CD14-positive monocyte (primary cell): ENCODE measurements around the gene AIPL1. TPM values are rescaled to one million over a fixed set of nuclear protein-coding genes. Genes with fewer than 3 reads are reported as not detected.

Source experiments
- DNase-seq, 3 donors: peaks; one replicate each; pipeline ENCODE4 v3.0.0-alpha.2; 2011 to 2022
- H2AFZ ChIP-seq: 2 replicates; pipeline ENCODE4 v1.6.0; 2012; ENCODE audit warnings: mild to moderate bottlenecking, low read depth, low read length, inconsistent platforms; ENCODE audit not compliant: insufficient read depth, poor library complexity, severe bottlenecking
- H3K27ac ChIP-seq, 2 donors: 1 replicate in 1 of 2; 2 replicates in 1 of 2; pipeline ENCODE4 v1.5.1; 2012 to 2013; ENCODE audit warnings: low read length in 2 of 2, control low read depth in 1 of 2, inconsistent platforms in 1 of 2, low read depth in 1 of 2, mild to moderate bottlenecking in 1 of 2
- H3K27me3 ChIP-seq, 2 donors: one replicate each; pipeline versions ENCODE4 v1.6.0 to v1.6.1; 2011 to 2013; ENCODE audit warnings: low read length in 2 of 2; ENCODE audit not compliant: control insufficient read depth in 2 of 2, insufficient read depth in 2 of 2
- H3K36me3 ChIP-seq, 2 donors: replicated peaks in 1 of 2; 1 replicate in 1 of 2; 2 replicates in 1 of 2; pipeline versions ENCODE4 v1.5.1 to v1.6.1; 2012 to 2013; ENCODE audit warnings: low read length in 2 of 2, control low read depth in 1 of 2, inconsistent platforms in 1 of 2, mild to moderate bottlenecking in 1 of 2; ENCODE audit not compliant: insufficient read depth in 2 of 2, control insufficient read depth in 1 of 2
- H3K4me1 ChIP-seq, 2 donors: 1 replicate in 1 of 2; 2 replicates in 1 of 2; pipeline versions ENCODE4 v1.5.1 to v1.6.1; 2012 to 2013; ENCODE audit warnings: low read length in 2 of 2, control low read depth in 1 of 2, inconsistent platforms in 1 of 2, mild to moderate bottlenecking in 1 of 2, moderate library complexity in 1 of 2; ENCODE audit not compliant: insufficient read depth in 2 of 2, control insufficient read depth in 1 of 2
- H3K4me2 ChIP-seq: replicated peaks from 2 replicates; pipeline ENCODE3; 2012; ENCODE audit warnings: low read length, moderate library complexity, mild to moderate bottlenecking; ENCODE audit not compliant: poor library complexity, severe bottlenecking; ENCODE audit errors: extremely low read depth
- H3K4me3 ChIP-seq, 3 experiments: fragments of 200-600 bp in 1 of 3; sonication (generic) in 1 of 3; replicated peaks in 1 of 3; 1 replicate in 2 of 3; 2 replicates in 1 of 3; pipeline ENCODE4 v1.5.1; 2011 to 2013; ENCODE audit warnings: low read length in 3 of 3, mild to moderate bottlenecking in 3 of 3, control low read depth in 2 of 3, low read depth in 2 of 3, inconsistent platforms in 1 of 3, moderate library complexity in 1 of 3
- H3K79me2 ChIP-seq: 2 replicates; pipeline ENCODE4 v1.6.0; 2012; ENCODE audit warnings: mild to moderate bottlenecking, control low read depth, inconsistent platforms, low read length, moderate library complexity; ENCODE audit not compliant: insufficient read depth
- H3K9ac ChIP-seq: 2 replicates; pipeline ENCODE4 v1.6.0; 2017; ENCODE audit warnings: low read length, mild to moderate bottlenecking; ENCODE audit not compliant: insufficient read depth, poor library complexity, severe bottlenecking
- H3K9me3 ChIP-seq, 2 donors: replicated peaks in 1 of 2; 1 replicate in 1 of 2; 2 replicates in 1 of 2; pipeline versions ENCODE4 v1.5.1 to v1.6.1; 2012 to 2013; ENCODE audit warnings: low read length in 2 of 2, control low read depth in 1 of 2; ENCODE audit not compliant: control insufficient read depth in 1 of 2, insufficient read depth in 1 of 2
- H4K20me1 ChIP-seq: 2 replicates; pipeline ENCODE4 v1.6.0; 2012; ENCODE audit warnings: mild to moderate bottlenecking, low read length, control low read depth, moderate library complexity; ENCODE audit not compliant: insufficient read depth
- H3K27ac Mint-ChIP-seq, 7 donors: one replicate each; pipeline ENCODE4 v1.8.0; 2020; ENCODE audit warnings: mild to moderate bottlenecking in 7 of 7, mixed read lengths in 7 of 7, moderate library complexity in 6 of 7, inconsistent platforms in 2 of 7
- H3K27me3 Mint-ChIP-seq, 3 donors: one replicate each; pipeline ENCODE4 v1.8.0; 2021 to 2022; ENCODE audit warnings: low read depth in 3 of 3, mild to moderate bottlenecking in 3 of 3, mixed read lengths in 3 of 3, moderate library complexity in 3 of 3, inconsistent platforms in 1 of 3
- H3K36me3 Mint-ChIP-seq, 2 donors: one replicate each; pipeline ENCODE4 v1.8.0; 2020; ENCODE audit warnings: mixed read lengths in 2 of 2, inconsistent platforms in 1 of 2, mild to moderate bottlenecking in 1 of 2
- H3K4me1 Mint-ChIP-seq: one replicate; pipeline ENCODE4 v1.8.0; 2020; ENCODE audit warnings: mild to moderate bottlenecking, mixed read lengths
- H3K4me3 Mint-ChIP-seq, 2 donors: one replicate each; pipeline ENCODE4 v1.8.0; 2020; ENCODE audit warnings: mild to moderate bottlenecking in 2 of 2, mixed read lengths in 2 of 2, moderate library complexity in 1 of 2
- H3K9me3 Mint-ChIP-seq, 7 donors: one replicate each; pipeline ENCODE4 v1.8.0; 2020 to 2022; ENCODE audit warnings: mixed read lengths in 7 of 7, mild to moderate bottlenecking in 6 of 7, moderate library complexity in 6 of 7, inconsistent platforms in 2 of 7
- WGBS: methylation state at CpG from one replicate; pipeline ENCODE4 v1.1.5; 2013; ENCODE audit warnings: missing lambda C conversion rate; ENCODE audit not compliant: insufficient coverage; 5-methylcytosine and 5-hydroxymethylcytosine counted together
- intact Hi-C, 2 donors: fragments of 100-400 bp; cut with micrococcal nuclease; formaldehyde crosslinking; loops; one replicate each; pipeline versions ENCODE4 v1.15.0 to v1.15.1; 2023
- polyA plus RNA-seq, 3 donors: library from polyadenylated mRNA; depleted of rRNA in 1 of 3; unstranded in 2 of 3; stranded (reverse) in 1 of 3; fragments of 300-500 nt in 2 of 3; fragments of >200 nt in 1 of 3; fragmentation: Illumina TruSeq in 2 of 3; gene quantifications; 1 replicate in 2 of 3; 2 replicates in 1 of 3; pipeline ENCODE4 v1.2.3, GENCODE V29; 2012 to 2021
- TF ChIP-seq, protein P1 (sequence below): fragments of 200-600 bp; IDR thresholded peaks from one replicate; pipeline ENCODE4 v1.8.0; 2022; ENCODE audit warnings: antibody characterized with exemption, mild to moderate bottlenecking

Gene AIPL1
- polyA plus RNA-seq, 3 donors: not detected

GRCh38 chr17:6450926-6451832 is 16.3 kb upstream of the AIPL1 start:
- Histone ChIP-seq H3K27me3 (peaks cover 7 to 15% of the 10 kb centered on the region in 2 donors), H3K4me1 (peaks cover 5 to 6% of the 10 kb centered on the region in 2 donors), H3K79me2 (no peaks in the 10 kb centered on the region), H4K20me1 (no peaks in the 10 kb centered on the region), H3K9ac (no peak overlapping the region), H2AFZ (no peak overlapping the region), H3K27ac (no peak overlapping the region), H3K4me3 (no peak overlapping the region), H3K36me3 (peaks cover 14 to 37% of the 10 kb centered on the region in 2 donors), H3K4me2 (no peak overlapping the region), H3K9me3 (no peaks in the 10 kb centered on the region)
- 23% methylated on average over 4 of the region's 12 CpGs for WGBS
- no peaks in the 10 kb centered on the region for H3K4me1 Mint-ChIP-seq
- H3K9me3 Mint-ChIP-seq: peaks cover 0 to 2% (median 0%) of the 10 kb centered on the region in 7 donors
- no peak overlapping the region for H3K4me3 Mint-ChIP-seq
- H3K27me3 Mint-ChIP-seq: peaks cover 16 to 24% (median 24%) of the 10 kb centered on the region in 3 donors
- TF ChIP-seq, protein P1, sequence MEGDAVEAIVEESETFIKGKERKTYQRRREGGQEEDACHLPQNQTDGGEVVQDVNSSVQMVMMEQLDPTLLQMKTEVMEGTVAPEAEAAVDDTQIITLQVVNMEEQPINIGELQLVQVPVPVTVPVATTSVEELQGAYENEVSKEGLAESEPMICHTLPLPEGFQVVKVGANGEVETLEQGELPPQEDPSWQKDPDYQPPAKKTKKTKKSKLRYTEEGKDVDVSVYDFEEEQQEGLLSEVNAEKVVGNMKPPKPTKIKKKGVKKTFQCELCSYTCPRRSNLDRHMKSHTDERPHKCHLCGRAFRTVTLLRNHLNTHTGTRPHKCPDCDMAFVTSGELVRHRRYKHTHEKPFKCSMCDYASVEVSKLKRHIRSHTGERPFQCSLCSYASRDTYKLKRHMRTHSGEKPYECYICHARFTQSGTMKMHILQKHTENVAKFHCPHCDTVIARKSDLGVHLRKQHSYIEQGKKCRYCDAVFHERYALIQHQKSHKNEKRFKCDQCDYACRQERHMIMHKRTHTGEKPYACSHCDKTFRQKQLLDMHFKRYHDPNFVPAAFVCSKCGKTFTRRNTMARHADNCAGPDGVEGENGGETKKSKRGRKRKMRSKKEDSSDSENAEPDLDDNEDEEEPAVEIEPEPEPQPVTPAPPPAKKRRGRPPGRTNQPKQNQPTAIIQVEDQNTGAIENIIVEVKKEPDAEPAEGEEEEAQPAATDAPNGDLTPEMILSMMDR: no peak
- no peak for DNase-seq
- intact Hi-C loops: no loop called here
- peak overlapping the region in 1 of 7 donors; percentile 38 for H3K27ac Mint-ChIP-seq
- H3K36me3 Mint-ChIP-seq: peaks cover 40 to 62% of the 10 kb centered on the region in 2 donors

DNA sequence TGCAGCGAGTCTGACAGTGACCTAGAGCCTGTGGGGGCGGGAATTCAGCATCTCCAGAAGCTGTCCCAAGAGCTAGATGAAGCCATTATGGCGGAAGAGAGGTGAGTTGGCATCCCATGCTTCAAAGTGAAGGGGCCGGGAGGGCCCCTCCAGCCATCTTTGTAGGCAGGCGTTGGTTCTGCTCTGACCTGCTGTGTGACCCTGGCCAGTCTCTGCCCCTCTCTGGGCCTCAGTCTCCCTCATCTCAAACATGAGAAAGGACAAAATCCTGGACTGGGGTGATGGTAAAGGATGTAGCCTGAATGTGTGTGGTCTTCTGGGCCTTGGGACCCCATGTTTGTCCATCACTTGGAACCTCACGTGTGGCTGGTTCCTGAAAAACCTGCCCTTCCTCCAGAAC is 14.4 kb upstream of the AIPL1 start:
- Histone ChIP-seq H3K9me3 (no peaks in the 10 kb centered on the region), H3K27ac (no peak overlapping the region), H2AFZ (no peak overlapping the region), H3K4me1 (peaks cover 11% of the 10 kb centered on the region in 2 donors), H3K27me3 (peaks cover 0 to 3% of the 10 kb centered on the region in 2 donors), H3K36me3 (peaks cover 14 to 39% of the 10 kb centered on the region in 2 donors), H3K4me3 (no peak overlapping the region), H4K20me1 (no peaks in the 10 kb centered on the region), H3K79me2 (peaks cover 13% of the 10 kb centered on the region), H3K9ac (no peak overlapping the region), H3K4me2 (no peak overlapping the region)
- TF ChIP-seq, protein P1: no peak
- intact Hi-C loops: loop anchor here in 1 of 2 donors (10.0 kb wide), 1 partner anchor 965 kb away; the partner anchor contains the start of genes DERL2 and MIS12
- Mint-ChIP-seq H3K4me1 (peaks cover 16% of the 10 kb centered on the region), H3K27ac (no peak overlapping the region), H3K27me3 (peaks cover 6 to 22% (median 12%) of the 10 kb centered on the region in 3 donors), H3K36me3 (peaks cover 42 to 65% of the 10 kb centered on the region in 2 donors), H3K9me3 (no peaks in the 10 kb centered on the region), H3K4me3 (no peak overlapping the region)
- WGBS: 98% methylated on average over 5 of the region's 6 CpGs
- DNase-seq: no peak
